Activated CD8-positive, alpha-beta T cell treated with anti-CD3 and anti-CD28 coated beads, Interleukin-2, amount 10 ng/mL, durations not matched to agents 7 days and 5 days (primary cell): ENCODE data around the gene PASK. TPM values are rescaled to one million over a fixed set of nuclear protein-coding genes. Genes with fewer than 3 reads are reported as not detected.
"Not testable (repeated sequence)": the region's sequence is repeated elsewhere in the genome, so short reads cannot be mapped to it uniquely, and the experiment has no call there.

Source experiments
- ATAC-seq: fragments of 150-1000 bp; cut with Tn5 transposase; one replicate; pipeline ENCODE4 v1.10.0; 2021; ENCODE audit warnings: moderate library complexity
- CTCF ChIA-PET: fragments of 350-600 bp; sonication (Branson Sonifier 250); formaldehyde crosslinking; loops from one replicate; lab custom pipeline; 2021; ENCODE audit warnings: antibody characterized with exemption; lab: Charles Lee
- POLR2A ChIA-PET: fragments of 350-600 bp; sonication (Branson Sonifier 250); formaldehyde crosslinking; loops from one replicate; lab custom pipeline; 2021; ENCODE audit warnings: antibody characterized with exemption; lab: Charles Lee
- DNase-seq: peaks from one replicate; pipeline ENCODE4 v3.0.0-alpha.2; 2020
- H3K27ac Mint-ChIP-seq: one replicate; pipeline ENCODE4 v1.8.0; 2021; ENCODE audit warnings: mild to moderate bottlenecking, mixed read lengths
- H3K27me3 Mint-ChIP-seq: one replicate; pipeline ENCODE4 v1.8.0; 2021; ENCODE audit warnings: low read depth, mixed read lengths
- H3K36me3 Mint-ChIP-seq: one replicate; pipeline ENCODE4 v1.8.0; 2021; ENCODE audit warnings: low read depth, mixed read lengths
- H3K4me1 Mint-ChIP-seq: one replicate; pipeline ENCODE4 v1.8.0; 2021; ENCODE audit warnings: low read depth, mixed read lengths
- H3K4me3 Mint-ChIP-seq: one replicate; pipeline ENCODE4 v1.8.0; 2021; ENCODE audit warnings: mild to moderate bottlenecking, mixed read lengths
- H3K9me3 Mint-ChIP-seq: one replicate; pipeline ENCODE4 v1.8.0; 2022; ENCODE audit warnings: mixed read lengths; ENCODE audit not compliant: insufficient read depth
- total RNA-seq, 2 experiments: library from RNA; stranded (reverse); gene quantifications; one replicate each; pipeline ENCODE4 v1.2.3, GENCODE V29; 2021

PASK gene
- 10 to 100 TPM; 46.7 to 52.4 TPM for total RNA-seq

- H3K27me3 Mint-ChIP-seq = no peaks in the 10 kb centered on the region
- peak; percentile 97 for DNase-seq
Observed at GRCh38 chr2:241148891-241149674, at the start of gene PASK. Gene PASK (minus strand): TSS chr2:241149472. CDS start chr2:241143032, 6,440 bp downstream.

GRCh38 chr2:241198381-241199279 lies 49.4 kb upstream of the PASK start:
- Mint-ChIP-seq H3K9me3 (no peaks in the 10 kb centered on the region), H3K4me1 (peaks cover 6% of the 10 kb centered on the region), H3K36me3 (no peaks in the 10 kb centered on the region), H3K27me3 (no peaks in the 10 kb centered on the region), H3K4me3 (no peak overlapping the region), H3K27ac (no peak overlapping the region)
- no peak for DNase-seq
- ChIA-PET POLR2A (no interaction called here), CTCF (no interaction called here)
- no peak for ATAC-seq

More at GRCh38 chr2:241148891-241149674, at the start of gene PASK:
- ChIA-PET POLR2A (interaction anchor here (0.6 to 5.1 kb wide), 8 partner anchors 11 to 140 kb away, joined by 3 to 37 read pairs (median 5); partner anchors contain the start of gene MTERF4), CTCF (interaction anchor here (0.7 to 4.4 kb wide), 8 partner anchors 17 to 711 kb away, joined by 3 to 30 read pairs (median 3); no protein-coding TSS in a partner anchor)
- H3K4me3 Mint-ChIP-seq = peak within 1 kb of the TSS; percentile 96
- H3K4me1 Mint-ChIP-seq = peaks cover 36% of the 10 kb centered on the region
- peak; percentile 85 for ATAC-seq
- H3K9me3 Mint-ChIP-seq = no peaks in the 10 kb centered on the region
- peak within 1 kb of the TSS; percentile 91 for H3K27ac Mint-ChIP-seq
- H3K36me3 Mint-ChIP-seq = peaks cover 12% of the 10 kb centered on the region

- ChIA-PET CTCF (no interaction called here), POLR2A (no interaction called here)
- Mint-ChIP-seq H3K4me1 (peaks cover 6% of the 10 kb centered on the region), H3K27ac (no peak overlapping the region), H3K27me3 (no peaks in the 10 kb centered on the region), H3K36me3 (no peaks in the 10 kb centered on the region), H3K4me3 (no peak overlapping the region), H3K9me3 (no peaks in the 10 kb centered on the region)
- no peak for ATAC-seq
- no peak for DNase-seq
Observed at GRCh38 chr2:241197947-241198346, 48.7 kb upstream of the PASK start.

GRCh38 chr2:241197246-241197645 lies 48.0 kb upstream of the PASK start:
- H3K27ac Mint-ChIP-seq, H3K9me3 Mint-ChIP-seq, H3K36me3 Mint-ChIP-seq, H3K4me3 Mint-ChIP-seq, H3K4me1 Mint-ChIP-seq, ATAC-seq, DNase-seq, H3K27me3 Mint-ChIP-seq, POLR2A ChIA-PET, CTCF ChIA-PET: not testable (repeated sequence)

- Mint-ChIP-seq H3K4me1 (no peaks in the 10 kb centered on the region), H3K36me3 (no peaks in the 10 kb centered on the region), H3K9me3 (no peaks in the 10 kb centered on the region), H3K27ac (no peak overlapping the region), H3K4me3 (no peak overlapping the region), H3K27me3 (no peaks in the 10 kb centered on the region)
- DNase-seq = no peak
- POLR2A ChIA-PET = no interaction called here
- CTCF ChIA-PET = no interaction called here
- ATAC-seq = no peak
Observed at GRCh38 chr2:241195506-241196130, 46.3 kb upstream of the PASK start.

- Mint-ChIP-seq H3K4me3 (no peak overlapping the region), H3K4me1 (no peaks in the 10 kb centered on the region), H3K27ac (no peak overlapping the region), H3K27me3 (no peaks in the 10 kb centered on the region), H3K9me3 (no peaks in the 10 kb centered on the region), H3K36me3 (no peaks in the 10 kb centered on the region)
- CTCF ChIA-PET = no interaction called here
- no peak for ATAC-seq
- POLR2A ChIA-PET = no interaction called here
- no peak for DNase-seq
Observed at GRCh38 chr2:241194811-241195210, 45.5 kb upstream of the PASK start.

GRCh38 chr2:241193271-241193670 lies 44.0 kb upstream of the PASK start:
- CTCF ChIA-PET = no interaction called here
- H3K4me3 Mint-ChIP-seq = no peak overlapping the region

GRCh38 chr2:241191081-241191480 lies 41.8 kb upstream of the PASK start:
- no peaks in the 10 kb centered on the region for H3K4me1 Mint-ChIP-seq
- POLR2A ChIA-PET = no interaction called here
- no peak for DNase-seq
- CTCF ChIA-PET = no interaction called here
- no peak overlapping the region for H3K4me3 Mint-ChIP-seq
- no peaks in the 10 kb centered on the region for H3K27me3 Mint-ChIP-seq
- H3K36me3 Mint-ChIP-seq = no peaks in the 10 kb centered on the region
- H3K27ac Mint-ChIP-seq = no peak overlapping the region
- H3K9me3 Mint-ChIP-seq = no peaks in the 10 kb centered on the region
- ATAC-seq = no peak

More at GRCh38 chr2:241193271-241193670, 44.0 kb upstream of the PASK start:
- DNase-seq (no peak), ATAC-seq (no peak)
- Mint-ChIP-seq H3K36me3 (no peaks in the 10 kb centered on the region), H3K27me3 (no peaks in the 10 kb centered on the region), H3K4me1 (no peaks in the 10 kb centered on the region), H3K27ac (no peak overlapping the region), H3K9me3 (no peaks in the 10 kb centered on the region)
- POLR2A ChIA-PET = no interaction called here

GRCh38 chr2:241190291-241190981 lies 41.2 kb upstream of the PASK start:
- ChIA-PET POLR2A (no interaction called here), CTCF (no interaction called here)
- Mint-ChIP-seq H3K36me3 (no peaks in the 10 kb centered on the region), H3K4me1 (no peaks in the 10 kb centered on the region), H3K27me3 (no peaks in the 10 kb centered on the region), H3K27ac (no peak overlapping the region), H3K4me3 (no peak overlapping the region), H3K9me3 (no peaks in the 10 kb centered on the region)
- peak; percentile 26 for ATAC-seq
- DNase-seq = no peak

- no peaks in the 10 kb centered on the region for H3K27me3 Mint-ChIP-seq
- H3K36me3 Mint-ChIP-seq = no peaks in the 10 kb centered on the region
- ATAC-seq = no peak
- no peak for DNase-seq
- H3K4me3 Mint-ChIP-seq = no peak overlapping the region
- ChIA-PET POLR2A (no interaction called here), CTCF (no interaction called here)
- H3K27ac Mint-ChIP-seq = no peak overlapping the region
- H3K4me1 Mint-ChIP-seq = no peaks in the 10 kb centered on the region
- no peaks in the 10 kb centered on the region for H3K9me3 Mint-ChIP-seq
Observed at GRCh38 chr2:241189856-241190201, 40.6 kb upstream of the PASK start.

GRCh38 chr2:241189093-241189855 lies 40.0 kb upstream of the PASK start:
- no peak overlapping the region for H3K27ac Mint-ChIP-seq
- CTCF ChIA-PET = no interaction called here
- H3K4me3 Mint-ChIP-seq = no peak overlapping the region
- no peaks in the 10 kb centered on the region for H3K27me3 Mint-ChIP-seq
- no peaks in the 10 kb centered on the region for H3K9me3 Mint-ChIP-seq
- no peaks in the 10 kb centered on the region for H3K36me3 Mint-ChIP-seq
- H3K4me1 Mint-ChIP-seq = no peaks in the 10 kb centered on the region
- no peak for ATAC-seq
- DNase-seq = no peak
- POLR2A ChIA-PET = no interaction called here
